GM18505 (cell line): ENCODE data around the gene PTPRN2.

Experiments
- ATAC-seq: cut with Tn5 transposase; IDR thresholded peaks from one replicate; pipeline ENCODE4 v1.9.1; 2021; ENCODE audit not compliant: unreplicated experiment
- POLR2A ChIP-seq: IDR thresholded peaks from 4 replicates; pipeline ENCODE4 v1.6.1; 2011; ENCODE audit warnings: borderline replicate concordance; ENCODE audit not compliant: insufficient read depth, insufficient read length; ENCODE audit errors: extremely low read depth

PTPRN2 gene

GRCh38 chr7:157809154-157809862 lies 778.3 kb downstream of the PTPRN2 start:
- no peak for TF ChIP-seq POLR2A
- no peak for ATAC-seq

GRCh38 chr7:157808042-157808441 lies 779.6 kb downstream of the PTPRN2 start:
- TF ChIP-seq POLR2A = no peak
- ATAC-seq = no peak

DNA sequence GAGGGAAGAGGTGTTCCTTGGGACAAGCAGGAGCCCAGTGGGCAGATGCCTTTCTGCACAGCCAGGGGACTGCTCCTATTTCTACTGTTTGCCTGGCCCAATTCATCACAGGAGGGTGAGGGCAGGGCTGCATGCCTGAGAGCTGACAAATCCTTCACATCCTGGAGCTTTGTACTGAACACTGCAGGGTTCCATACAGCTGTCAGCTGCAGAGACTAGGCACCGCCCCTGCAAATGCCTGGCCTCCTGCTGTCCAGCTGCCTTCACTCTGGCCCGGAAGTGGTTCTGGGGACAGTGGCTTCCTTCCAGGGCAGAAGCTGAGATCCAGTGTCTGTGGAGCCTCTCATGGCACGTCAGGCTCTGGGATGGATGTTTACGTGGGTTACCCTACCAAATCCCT lies 780.1 kb downstream of the PTPRN2 start:
- TF ChIP-seq POLR2A = no peak
- ATAC-seq = no peak

DNA sequence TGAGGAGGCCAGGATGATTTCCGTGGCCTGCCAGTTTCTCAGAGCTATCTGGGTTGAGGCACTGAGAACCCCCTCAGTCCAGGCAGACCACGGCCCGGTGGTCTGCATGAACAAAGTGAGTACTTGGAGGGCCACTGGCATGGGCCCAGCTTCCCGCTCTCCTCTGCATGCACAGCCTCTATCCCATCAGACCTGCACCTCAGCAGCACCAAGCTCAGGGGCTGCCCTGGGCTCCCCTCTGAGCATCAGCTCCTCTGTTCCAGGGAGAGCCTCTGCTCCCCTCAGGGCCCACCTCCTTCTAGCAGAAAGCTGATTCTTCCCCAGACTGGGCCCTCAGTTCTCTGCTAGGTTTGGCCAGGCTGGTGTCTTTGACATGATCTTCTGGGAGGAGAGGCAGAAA lies 780.9 kb downstream of the PTPRN2 start:
- TF ChIP-seq POLR2A = no peak
- no peak for ATAC-seq

- ATAC-seq = no peak
- no peak for TF ChIP-seq POLR2A
Measured at GRCh38 chr7:157805713-157806112, 781.9 kb downstream of the PTPRN2 start.

DNA sequence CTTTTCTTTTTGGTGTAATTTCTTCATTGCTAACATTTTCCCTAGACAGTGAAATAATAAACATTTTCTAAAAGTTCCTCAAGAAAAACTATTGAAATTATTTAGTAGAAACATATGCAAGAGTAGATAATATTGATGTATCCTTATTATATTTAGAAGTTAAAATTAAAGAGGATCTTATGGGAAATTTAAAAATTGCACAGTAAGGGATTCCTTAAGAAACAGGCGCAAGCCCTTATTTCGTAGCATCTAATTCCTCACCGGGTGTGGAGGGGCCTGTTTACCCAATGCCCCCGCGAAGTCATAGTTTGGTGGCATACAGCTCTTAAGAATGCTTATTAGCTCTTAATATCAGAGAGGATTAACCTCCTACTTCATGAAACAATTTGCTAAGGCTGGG lies 783.7 kb downstream of the PTPRN2 start:
- no peak for TF ChIP-seq POLR2A
- ATAC-seq = no peak

- TF ChIP-seq POLR2A = no peak
- no peak for ATAC-seq
Measured at GRCh38 chr7:157801971-157802675, 785.5 kb downstream of the PTPRN2 start.

DNA sequence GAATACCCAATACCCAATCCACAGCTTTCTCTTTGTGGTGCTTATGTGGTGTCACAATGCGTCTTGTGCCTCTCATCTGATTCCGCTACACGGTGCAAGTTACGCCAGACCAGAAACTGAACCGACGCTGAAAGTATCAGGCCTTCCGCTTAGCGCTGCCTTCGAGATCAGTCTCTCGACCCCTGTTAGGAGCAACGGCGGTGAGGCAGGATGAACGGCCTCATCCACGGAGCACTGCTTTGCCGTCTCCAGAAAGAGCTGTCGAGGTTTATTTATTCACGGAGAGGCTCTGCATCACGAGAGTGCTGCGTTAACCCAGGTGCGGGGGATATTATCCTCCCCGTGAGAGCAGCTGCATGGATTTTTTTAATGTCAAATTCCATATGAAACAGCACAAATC lies 786.5 kb downstream of the PTPRN2 start:
- TF ChIP-seq POLR2A = no peak
- no peak for ATAC-seq

DNA sequence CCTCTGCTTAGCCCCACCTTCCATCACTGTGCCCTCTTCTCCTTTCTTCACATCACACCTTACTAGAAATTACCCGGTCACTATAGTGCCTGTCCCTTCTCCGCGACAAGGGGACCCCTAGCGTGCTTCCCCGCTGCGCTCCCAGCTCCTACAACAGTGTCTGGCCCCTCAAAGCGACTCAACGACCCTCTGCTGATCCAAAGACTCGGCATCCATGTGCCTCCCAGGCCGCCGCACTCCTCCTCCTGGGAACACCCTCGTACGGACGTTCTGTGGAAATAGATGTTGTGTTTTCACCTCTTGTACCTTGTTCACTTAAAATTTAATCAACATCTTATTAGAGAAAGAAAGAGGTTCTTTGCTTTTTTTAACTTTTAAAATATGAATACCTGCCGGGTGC lies 787.3 kb downstream of the PTPRN2 start:
- no peak for ATAC-seq
- TF ChIP-seq POLR2A = no peak

- TF ChIP-seq POLR2A = no peak
- no peak for ATAC-seq
Measured at GRCh38 chr7:157799076-157799685, 788.4 kb downstream of the PTPRN2 start.

DNA sequence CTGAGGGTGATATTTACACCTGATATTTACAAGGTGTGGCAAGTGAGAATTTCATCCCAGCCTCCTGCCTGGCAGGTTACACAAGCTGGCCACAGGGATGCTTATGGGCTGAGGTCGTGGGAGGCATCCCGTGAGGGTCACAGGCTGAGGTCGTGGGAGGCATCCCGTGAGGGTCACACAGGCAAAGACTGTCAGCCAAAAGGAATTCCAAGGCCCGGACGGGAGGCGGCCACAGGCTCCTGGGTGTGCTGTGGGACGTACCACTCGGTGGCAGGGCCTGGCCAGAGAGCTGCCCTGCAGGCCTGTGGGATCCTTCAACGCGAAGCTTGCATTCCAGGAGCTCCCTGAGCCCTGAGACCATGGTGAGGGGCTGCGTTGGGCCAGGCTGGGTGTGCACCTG lies 790.3 kb downstream of the PTPRN2 start:
- ATAC-seq = no peak

GRCh38 chr7:157796846-157797245 lies 790.8 kb downstream of the PTPRN2 start:
- no peak for TF ChIP-seq POLR2A
- ATAC-seq = no peak

More for the DNA sequence above, 790.3 kb downstream of the PTPRN2 start:
- no peak for TF ChIP-seq POLR2A

DNA sequence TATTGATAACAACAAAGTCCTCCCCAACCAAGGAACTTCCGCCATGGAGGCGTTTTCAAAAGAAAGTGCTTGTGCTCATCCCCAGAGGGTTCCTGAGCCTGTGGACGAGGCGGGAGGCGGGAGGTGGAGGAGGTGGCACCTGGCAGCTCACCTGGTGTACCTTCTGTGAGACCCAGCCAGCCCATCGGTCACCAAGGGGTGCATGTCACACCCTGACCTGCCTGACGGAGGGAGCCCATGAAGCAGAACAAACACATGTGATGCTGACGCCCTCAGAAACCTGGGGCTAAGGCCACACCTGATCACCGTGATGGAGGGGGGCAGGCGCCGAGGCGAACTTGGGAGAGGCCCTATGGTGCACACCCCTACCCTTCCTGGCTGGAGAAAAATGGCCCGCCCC lies 792.0 kb downstream of the PTPRN2 start:
- no peak for ATAC-seq

DNA sequence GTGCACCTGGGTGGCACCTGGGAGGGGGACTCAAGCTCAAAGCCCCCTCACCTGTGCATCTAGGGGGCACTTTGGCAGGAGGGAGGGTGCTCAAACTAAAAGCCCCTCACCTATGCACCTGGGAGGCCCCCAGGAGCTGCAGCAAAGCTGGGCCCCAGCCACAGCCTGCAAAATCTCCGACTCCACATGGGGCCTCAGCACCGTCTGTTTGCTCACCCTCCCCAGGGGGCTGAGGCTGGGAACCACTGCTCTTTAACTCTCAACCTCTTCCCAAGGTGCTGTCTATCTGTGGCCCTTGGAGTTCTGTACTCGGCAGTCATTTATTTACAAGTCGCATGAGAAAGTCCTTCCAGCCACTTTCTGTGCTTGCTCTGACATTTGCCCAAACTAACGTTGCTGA lies 792.4 kb downstream of the PTPRN2 start:
- no peak for ATAC-seq
- TF ChIP-seq POLR2A = no peak

More for the DNA sequence above, 792.0 kb downstream of the PTPRN2 start:
- TF ChIP-seq POLR2A = no peak

DNA sequence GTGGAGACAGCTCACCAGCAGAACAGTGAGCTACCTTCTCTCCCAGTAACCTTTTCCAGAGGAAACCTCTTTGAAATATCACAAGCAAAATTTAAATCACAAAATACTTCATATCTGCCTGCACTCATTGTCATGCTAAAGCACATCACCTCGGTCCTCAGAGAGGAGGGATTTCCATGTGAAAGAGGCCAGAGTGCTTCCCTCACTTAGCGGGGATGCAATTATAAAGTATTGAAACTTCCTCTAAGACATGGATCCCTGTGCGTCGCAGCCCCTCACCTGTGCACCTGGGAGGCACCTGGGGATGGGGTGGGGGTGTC lies 792.9 kb downstream of the PTPRN2 start:
- no peak for TF ChIP-seq POLR2A
- no peak for ATAC-seq
